Esophagus muscularis mucosa (tissue), 4 donors: ENCODE results near the gene ALPK3.

Experiments
- EP300 ChIP-seq: sonication (generic); formaldehyde crosslinking; IDR thresholded peaks from one replicate; pipeline ENCODE4 v1.6.1; 2017; ENCODE audit warnings: antibody characterized with exemption
- POLR2A ChIP-seq: fragments of 450-650 bp; IDR thresholded peaks from one replicate; pipeline ENCODE4 v1.6.1; 2017; ENCODE audit warnings: antibody characterized with exemption, moderate library complexity, mild to moderate bottlenecking, low read depth
- TF ChIP-seq, protein P1 (sequence below), 3 experiments: fragments of 200-600 bp in 2 of 3; fragments of 450-650 bp in 1 of 3; sonication (generic) in 2 of 3; IDR thresholded peaks; one replicate each; pipeline ENCODE4 v1.5.1; 2017 to 2019; ENCODE audit warnings: antibody characterized with exemption in 3 of 3, mild to moderate bottlenecking in 2 of 3, moderate library complexity in 1 of 3

DNA sequence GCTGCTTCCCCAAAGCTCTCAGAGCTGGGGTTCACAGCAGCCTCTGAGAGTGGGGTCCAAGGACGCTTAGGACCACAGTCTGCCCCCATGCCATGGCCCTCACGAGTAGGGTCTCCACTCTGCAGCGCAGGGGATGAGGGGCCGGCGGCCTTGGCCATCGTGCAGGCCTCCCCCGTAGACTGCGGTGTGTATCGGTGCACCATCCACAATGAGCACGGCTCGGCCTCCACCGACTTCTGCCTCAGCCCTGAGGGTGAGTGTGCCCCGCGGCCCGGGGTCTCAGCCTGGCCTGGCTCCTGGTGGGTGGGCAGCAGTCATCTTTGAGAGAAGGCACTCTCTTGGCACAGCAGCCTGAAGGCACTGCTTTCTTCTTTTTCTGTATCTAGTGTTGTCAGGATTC lies 42.5 kb downstream of the ALPK3 start:
- TF ChIP-seq, protein P1, sequence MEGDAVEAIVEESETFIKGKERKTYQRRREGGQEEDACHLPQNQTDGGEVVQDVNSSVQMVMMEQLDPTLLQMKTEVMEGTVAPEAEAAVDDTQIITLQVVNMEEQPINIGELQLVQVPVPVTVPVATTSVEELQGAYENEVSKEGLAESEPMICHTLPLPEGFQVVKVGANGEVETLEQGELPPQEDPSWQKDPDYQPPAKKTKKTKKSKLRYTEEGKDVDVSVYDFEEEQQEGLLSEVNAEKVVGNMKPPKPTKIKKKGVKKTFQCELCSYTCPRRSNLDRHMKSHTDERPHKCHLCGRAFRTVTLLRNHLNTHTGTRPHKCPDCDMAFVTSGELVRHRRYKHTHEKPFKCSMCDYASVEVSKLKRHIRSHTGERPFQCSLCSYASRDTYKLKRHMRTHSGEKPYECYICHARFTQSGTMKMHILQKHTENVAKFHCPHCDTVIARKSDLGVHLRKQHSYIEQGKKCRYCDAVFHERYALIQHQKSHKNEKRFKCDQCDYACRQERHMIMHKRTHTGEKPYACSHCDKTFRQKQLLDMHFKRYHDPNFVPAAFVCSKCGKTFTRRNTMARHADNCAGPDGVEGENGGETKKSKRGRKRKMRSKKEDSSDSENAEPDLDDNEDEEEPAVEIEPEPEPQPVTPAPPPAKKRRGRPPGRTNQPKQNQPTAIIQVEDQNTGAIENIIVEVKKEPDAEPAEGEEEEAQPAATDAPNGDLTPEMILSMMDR (IDR thresholded peaks at IDR 0.05) = no peak
- TF ChIP-seq POLR2A = no peak
- no peak for TF ChIP-seq EP300
